ENCODE measurements around the gene CGB3.

DNA sequence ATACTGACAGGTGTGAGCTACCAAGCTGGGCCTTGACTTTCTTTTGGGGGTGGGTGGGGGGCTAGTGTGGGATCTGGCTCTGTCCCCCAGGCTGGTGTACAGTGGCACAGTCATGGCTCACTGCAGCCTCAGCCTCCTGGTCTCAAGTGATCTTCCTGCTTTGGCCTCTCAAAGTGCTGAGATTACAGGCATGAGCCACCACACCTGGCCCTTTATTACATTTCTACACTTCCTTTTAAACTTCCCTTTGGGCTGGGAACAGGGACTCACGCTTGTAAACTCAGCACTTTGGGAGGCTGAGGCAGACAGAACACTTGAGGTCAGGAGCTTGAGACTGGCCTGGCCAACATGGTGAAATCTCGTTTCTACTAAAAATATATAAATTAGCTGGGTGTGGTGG lies 47.1 kb downstream of the CGB3 start:
- TF ChIP-seq, protein P1, sequence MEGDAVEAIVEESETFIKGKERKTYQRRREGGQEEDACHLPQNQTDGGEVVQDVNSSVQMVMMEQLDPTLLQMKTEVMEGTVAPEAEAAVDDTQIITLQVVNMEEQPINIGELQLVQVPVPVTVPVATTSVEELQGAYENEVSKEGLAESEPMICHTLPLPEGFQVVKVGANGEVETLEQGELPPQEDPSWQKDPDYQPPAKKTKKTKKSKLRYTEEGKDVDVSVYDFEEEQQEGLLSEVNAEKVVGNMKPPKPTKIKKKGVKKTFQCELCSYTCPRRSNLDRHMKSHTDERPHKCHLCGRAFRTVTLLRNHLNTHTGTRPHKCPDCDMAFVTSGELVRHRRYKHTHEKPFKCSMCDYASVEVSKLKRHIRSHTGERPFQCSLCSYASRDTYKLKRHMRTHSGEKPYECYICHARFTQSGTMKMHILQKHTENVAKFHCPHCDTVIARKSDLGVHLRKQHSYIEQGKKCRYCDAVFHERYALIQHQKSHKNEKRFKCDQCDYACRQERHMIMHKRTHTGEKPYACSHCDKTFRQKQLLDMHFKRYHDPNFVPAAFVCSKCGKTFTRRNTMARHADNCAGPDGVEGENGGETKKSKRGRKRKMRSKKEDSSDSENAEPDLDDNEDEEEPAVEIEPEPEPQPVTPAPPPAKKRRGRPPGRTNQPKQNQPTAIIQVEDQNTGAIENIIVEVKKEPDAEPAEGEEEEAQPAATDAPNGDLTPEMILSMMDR (conservative IDR thresholded peaks at IDR 0.05; ENCODE audit: low read length) = no peak
- no peak for TF ChIP-seq EZH2phosphoT487 (IDR thresholded peaks at IDR 0.05; ENCODE audit: borderline replicate concordance, low read depth, low read length)
